Endothelial cell of coronary artery (primary cell): ENCODE measurements around the gene RPS8. TPM values are rescaled to one million over a fixed set of nuclear protein-coding genes. Genes with fewer than 3 reads are reported as not detected.

Experiments used
- total RNA-seq: library from RNA; depleted of rRNA; stranded (reverse); fragments of >200 nt; gene quantifications from 2 replicates; pipeline ENCODE4 v1.2.3, GENCODE V29; 2014

RPS8 gene
- total RNA-seq = 2,039 and 2,279 TPM in 2 replicates

GRCh38 chr1:44775078-44775929, at the start of gene RPS8:
Gene RPS8 (plus strand): TSS chr1:44775540. CDS start chr1:44775597, 57 bp downstream.

GRCh38 chr1:44730741-44731512, 44.4 kb upstream of the RPS8 start, which contains the start of gene RNU5D-1:
Gene RNU5D-1 (minus strand): TSS chr1:44731170.

GRCh38 chr1:44739307-44740178, 35.8 kb upstream of the RPS8 start, which contains the start of gene KIF2C:
Gene KIF2C (plus strand): TSS chr1:44739837. CDS start chr1:44739933, 96 bp downstream.

GRCh38 chr1:44788120-44788860, 12.9 kb downstream of the RPS8 start, which contains the start of gene BEST4:
Gene BEST4 (minus strand): TSS chr1:44788170. CDS start chr1:44787705, 465 bp downstream.

GRCh38 chr1:44799770-44800584, 24.6 kb downstream of the RPS8 start, which contains the start of gene PLK3:
Gene PLK3 (plus strand): TSS chr1:44800377. CDS start chr1:44800464, 87 bp downstream.

GRCh38 chr1:44806704-44807363, 31.5 kb downstream of the RPS8 start, which contains the start of gene DYNLT4:
Gene DYNLT4 (minus strand): TSS chr1:44807351. CDS start chr1:44806668, 683 bp downstream.

GRCh38 chr1:44808063-44808937, 33.0 kb downstream of the RPS8 start, which contains the start of gene BTBD19:
Gene BTBD19 (plus strand): TSS chr1:44808523. CDS start chr1:44808821, 298 bp downstream.

Other genes with a start within 250 kb of the RPS8 start
- 1.7 and 2.2 TPM in 2 replicates for gene TMEM53, start 101.1 kb upstream of the RPS8 start, total RNA-seq
- not detected in 2 replicates for gene ARMH1, start 100.8 kb upstream of the RPS8 start, total RNA-seq
- gene RNU5D-1, start 44.4 kb upstream of the RPS8 start, total RNA-seq = not detected in 2 replicates
- 9.9 and 24.7 TPM in 2 replicates for gene KIF2C, start 35.7 kb upstream of the RPS8 start, total RNA-seq
- 0.09 TPM in 1 of 2 replicates, not detected in the other for gene BEST4, start 12.6 kb downstream of the RPS8 start, total RNA-seq
- gene PLK3, start 24.8 kb downstream of the RPS8 start, total RNA-seq = 25.5 and 27.5 TPM in 2 replicates
- 0.09 and 0.28 TPM in 2 replicates for gene DYNLT4, start 31.8 kb downstream of the RPS8 start, total RNA-seq
- 5.2 and 13.2 TPM in 2 replicates for gene BTBD19, start 33.0 kb downstream of the RPS8 start, total RNA-seq
- under 0.01 and 0.18 TPM in 2 replicates for gene PTCH2, start 67.7 kb downstream of the RPS8 start, total RNA-seq
- gene EIF2B3, start 211.1 kb downstream of the RPS8 start, total RNA-seq = 39.2 and 48.9 TPM in 2 replicates
- 27.3 and 27.5 TPM in 2 replicates for gene HECTD3, start 235.8 kb downstream of the RPS8 start, total RNA-seq
- 162 and 250 TPM in 2 replicates for gene UROD, start 236.7 kb downstream of the RPS8 start, total RNA-seq